ENCODE measurements around the gene NUDT6. TPM values are rescaled to one million over a fixed set of nuclear protein-coding genes. Genes with fewer than 3 reads are reported as not detected.

The NUDT6 gene
- total and polyA plus RNA-seq, 2 donors from 2014 or later = 10.1 to 32.4 TPM

DNA sequence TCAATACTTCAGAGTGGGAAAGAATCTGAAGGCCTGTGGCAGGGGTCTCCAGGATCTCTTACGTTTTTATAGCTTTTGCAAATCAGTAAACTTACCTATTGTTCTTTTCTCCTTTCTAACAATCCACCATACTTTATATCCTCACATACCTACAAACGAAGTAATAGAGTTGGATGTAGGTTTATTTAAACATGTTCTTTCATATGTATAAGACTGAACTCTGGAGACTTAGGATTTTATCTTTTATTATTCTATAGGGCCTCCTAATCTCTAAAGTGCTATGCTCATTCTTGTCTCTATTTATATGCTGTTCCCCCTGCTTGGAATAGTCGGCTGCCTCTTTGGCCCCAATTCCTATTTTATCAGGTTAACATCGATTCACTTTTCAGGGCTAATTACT is 43.8 kb upstream of the NUDT6 start:
- Histone ChIP-seq H3K9ac (ENCODE audit: low read length in 3 of 3) (no peak overlapping the region), H3K27me3 (ENCODE audit: control insufficient read depth, insufficient read depth, low read length) (no peaks in the 10 kb centered on the region), H3K4me1 (ENCODE audit: control insufficient read depth in 2 of 3, insufficient read depth in 2 of 3, low read depth in 1 of 3, low read length in 3 of 3) (no peaks in the 10 kb centered on the region), H3K9me3 (ENCODE audit: control insufficient read depth in 2 of 3, insufficient read depth in 1 of 3, low read length in 3 of 3) (no peaks in the 10 kb centered on the region), H3K27ac (ENCODE audit: low read depth in 2 of 2, low read length in 2 of 2) (no peak overlapping the region), H3K4me3 (ENCODE audit: low read length in 3 of 3) (no peak overlapping the region), H3K36me3 (ENCODE audit: control insufficient read depth in 2 of 3, insufficient read depth in 3 of 3, low read length in 3 of 3) (no peaks in the 10 kb centered on the region)
- TF ChIP-seq, protein P1, sequence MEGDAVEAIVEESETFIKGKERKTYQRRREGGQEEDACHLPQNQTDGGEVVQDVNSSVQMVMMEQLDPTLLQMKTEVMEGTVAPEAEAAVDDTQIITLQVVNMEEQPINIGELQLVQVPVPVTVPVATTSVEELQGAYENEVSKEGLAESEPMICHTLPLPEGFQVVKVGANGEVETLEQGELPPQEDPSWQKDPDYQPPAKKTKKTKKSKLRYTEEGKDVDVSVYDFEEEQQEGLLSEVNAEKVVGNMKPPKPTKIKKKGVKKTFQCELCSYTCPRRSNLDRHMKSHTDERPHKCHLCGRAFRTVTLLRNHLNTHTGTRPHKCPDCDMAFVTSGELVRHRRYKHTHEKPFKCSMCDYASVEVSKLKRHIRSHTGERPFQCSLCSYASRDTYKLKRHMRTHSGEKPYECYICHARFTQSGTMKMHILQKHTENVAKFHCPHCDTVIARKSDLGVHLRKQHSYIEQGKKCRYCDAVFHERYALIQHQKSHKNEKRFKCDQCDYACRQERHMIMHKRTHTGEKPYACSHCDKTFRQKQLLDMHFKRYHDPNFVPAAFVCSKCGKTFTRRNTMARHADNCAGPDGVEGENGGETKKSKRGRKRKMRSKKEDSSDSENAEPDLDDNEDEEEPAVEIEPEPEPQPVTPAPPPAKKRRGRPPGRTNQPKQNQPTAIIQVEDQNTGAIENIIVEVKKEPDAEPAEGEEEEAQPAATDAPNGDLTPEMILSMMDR (IDR thresholded peaks at IDR 0.05; ENCODE audit: borderline replicate concordance, extremely low read depth, insufficient read depth) = no peak
- intact Hi-C loops (cut with DNase I) = no loop called here
- DNase-seq = no peak
- FAIRE-seq = no peak

DNA sequence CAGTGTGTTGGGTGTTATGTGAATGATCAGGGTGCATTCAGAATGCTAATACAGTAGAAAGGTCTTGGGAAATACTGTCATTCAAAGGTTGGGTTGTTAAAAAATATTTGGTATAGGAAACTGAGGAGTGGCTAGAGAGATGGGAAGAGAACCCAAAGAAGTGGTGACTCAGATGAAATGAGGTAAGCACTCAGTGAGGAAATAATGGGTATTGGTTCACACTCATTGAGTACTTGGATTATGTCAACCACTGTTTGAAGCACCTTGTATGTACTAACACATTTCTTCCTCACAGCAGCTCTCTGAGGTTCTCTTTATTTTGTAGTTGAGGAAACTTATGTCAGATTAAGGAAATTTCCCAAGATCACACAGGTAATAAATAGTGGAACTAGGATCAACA is 40.8 kb upstream of the NUDT6 start:
- no peak for DNase-seq
- Histone ChIP-seq H3K9ac (ENCODE audit: low read length in 3 of 3) (no peak overlapping the region), H3K4me1 (ENCODE audit: control insufficient read depth in 2 of 3, insufficient read depth in 2 of 3, low read depth in 1 of 3, low read length in 3 of 3) (no peaks in the 10 kb centered on the region), H3K4me3 (ENCODE audit: low read length in 3 of 3) (no peak overlapping the region), H3K27me3 (ENCODE audit: control insufficient read depth, insufficient read depth, low read length) (no peaks in the 10 kb centered on the region), H3K9me3 (ENCODE audit: control insufficient read depth in 2 of 3, insufficient read depth in 1 of 3, low read length in 3 of 3) (no peaks in the 10 kb centered on the region), H3K36me3 (ENCODE audit: control insufficient read depth in 2 of 3, insufficient read depth in 3 of 3, low read length in 3 of 3) (no peaks in the 10 kb centered on the region), H3K27ac (ENCODE audit: low read depth in 2 of 2, low read length in 2 of 2) (no peak overlapping the region)
- FAIRE-seq = no peak
- TF ChIP-seq, protein P1 (IDR thresholded peaks at IDR 0.05; ENCODE audit: borderline replicate concordance, extremely low read depth, insufficient read depth) = no peak
- intact Hi-C loops (cut with DNase I) = no loop called here

DNA sequence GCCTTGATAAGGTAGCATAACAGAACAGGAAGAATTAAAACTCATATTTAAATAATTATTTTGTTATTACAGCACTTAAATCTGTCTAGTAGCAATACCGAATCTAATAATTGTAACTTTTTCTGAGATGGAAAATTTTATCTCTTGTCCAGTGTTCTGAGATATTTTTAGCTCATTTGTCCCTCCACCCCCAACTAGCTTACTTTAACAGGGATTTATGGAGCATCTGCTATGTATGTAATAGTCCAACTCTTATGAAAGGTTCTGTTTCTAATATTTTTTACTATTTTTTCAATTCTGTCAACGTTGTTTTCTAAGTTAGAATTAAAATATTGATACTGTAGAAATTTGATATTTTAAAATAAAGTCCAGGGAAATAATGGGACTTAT is 38.2 kb upstream of the NUDT6 start:
- Histone ChIP-seq H3K36me3 (ENCODE audit: control insufficient read depth in 2 of 3, insufficient read depth in 3 of 3, low read length in 3 of 3) (no peaks in the 10 kb centered on the region), H3K9ac (ENCODE audit: low read length in 3 of 3) (no peak overlapping the region), H3K9me3 (ENCODE audit: control insufficient read depth in 2 of 3, insufficient read depth in 1 of 3, low read length in 3 of 3) (no peaks in the 10 kb centered on the region), H3K27ac (ENCODE audit: low read depth in 2 of 2, low read length in 2 of 2) (no peak overlapping the region), H3K4me1 (ENCODE audit: control insufficient read depth in 2 of 3, insufficient read depth in 2 of 3, low read depth in 1 of 3, low read length in 3 of 3) (no peaks in the 10 kb centered on the region), H3K4me3 (ENCODE audit: low read length in 3 of 3) (no peak overlapping the region), H3K27me3 (ENCODE audit: control insufficient read depth, insufficient read depth, low read length) (no peaks in the 10 kb centered on the region)
- TF ChIP-seq, protein P1 (IDR thresholded peaks at IDR 0.05; ENCODE audit: borderline replicate concordance, extremely low read depth, insufficient read depth) = no peak
- FAIRE-seq = no peak
- DNase-seq = no peak
- intact Hi-C loops (cut with DNase I) = no loop called here

DNA sequence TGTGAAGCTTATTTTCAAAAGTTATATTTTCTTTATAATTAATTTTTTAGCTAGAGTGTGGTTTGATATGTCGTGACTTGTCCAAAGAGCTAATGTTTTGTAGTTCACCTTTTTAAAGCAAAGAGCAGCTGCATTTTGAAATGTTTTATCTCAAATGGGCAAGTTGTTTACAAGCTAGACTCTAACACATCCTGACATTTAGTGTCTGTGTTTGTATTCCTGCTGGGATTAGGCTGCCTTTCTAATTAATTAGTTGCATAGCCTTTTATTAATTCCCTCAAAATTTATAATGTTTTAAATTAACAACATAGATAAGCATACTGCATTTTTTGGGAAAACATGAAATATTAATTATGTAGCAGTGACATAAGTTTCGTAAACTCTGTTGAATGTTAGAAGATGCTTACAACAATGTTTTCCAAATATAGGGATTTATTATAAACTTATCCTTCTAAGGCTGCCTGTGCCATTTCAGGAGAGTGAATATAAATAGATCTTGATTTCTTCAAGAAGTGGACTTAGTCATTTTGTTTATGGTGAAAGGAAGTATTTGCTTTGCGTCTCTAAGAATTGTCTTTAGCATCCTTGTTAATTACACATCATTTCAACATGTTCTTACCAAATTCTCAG is 37.7 kb upstream of the NUDT6 start:
- TF ChIP-seq, protein P1 (IDR thresholded peaks at IDR 0.05; ENCODE audit: borderline replicate concordance, extremely low read depth, insufficient read depth) = no peak
- FAIRE-seq (no peak), DNase-seq (no peak)

More for the DNA sequence above, 37.7 kb upstream of the NUDT6 start:
- intact Hi-C loops (cut with DNase I) = no loop called here
- Histone ChIP-seq H3K36me3 (ENCODE audit: control insufficient read depth in 2 of 3, insufficient read depth in 3 of 3, low read length in 3 of 3) (no peaks in the 10 kb centered on the region), H3K27ac (ENCODE audit: low read depth in 2 of 2, low read length in 2 of 2) (no peak overlapping the region), H3K4me1 (ENCODE audit: control insufficient read depth in 2 of 3, insufficient read depth in 2 of 3, low read depth in 1 of 3, low read length in 3 of 3) (no peaks in the 10 kb centered on the region), H3K4me3 (ENCODE audit: low read length in 3 of 3) (no peak overlapping the region), H3K9ac (ENCODE audit: low read length in 3 of 3) (no peak overlapping the region), H3K27me3 (ENCODE audit: control insufficient read depth, insufficient read depth, low read length) (no peaks in the 10 kb centered on the region), H3K9me3 (ENCODE audit: control insufficient read depth in 2 of 3, insufficient read depth in 1 of 3, low read length in 3 of 3) (no peaks in the 10 kb centered on the region)

Measured in kidney (tissue), 14 donors.